Trophoblast cell (in vitro differentiated cells and primary cell): Measurements from ENCODE around the gene DEDD.
"Not testable (repeated sequence)": the region's sequence is repeated elsewhere in the genome, so short reads cannot be mapped to it uniquely, and the experiment has no call there.

Source experiments
- DNase-seq, 2 donors: peaks; one replicate each; pipeline ENCODE4 v3.0.0-alpha.2; 2016
- H2AFZ ChIP-seq: 2 replicates; pipeline ENCODE4 v1.6.1; 2013; ENCODE audit warnings: low read length, moderate library complexity, mild to moderate bottlenecking; ENCODE audit not compliant: insufficient read depth, poor library complexity
- H2AK5ac ChIP-seq: 2 replicates; pipeline ENCODE4 v1.6.1; 2013; ENCODE audit warnings: mild to moderate bottlenecking, low read length
- H2BK120ac ChIP-seq: 2 replicates; pipeline ENCODE4 v1.6.1; 2013; ENCODE audit warnings: low read length, mild to moderate bottlenecking, moderate library complexity; ENCODE audit not compliant: insufficient read depth, poor library complexity
- H2BK12ac ChIP-seq: 2 replicates; pipeline ENCODE4 v1.6.1; 2013; ENCODE audit warnings: mild to moderate bottlenecking, low read length, moderate library complexity
- H2BK5ac ChIP-seq: 2 replicates; pipeline ENCODE4 v1.6.1; 2013; ENCODE audit warnings: low read length, low read depth, moderate library complexity, mild to moderate bottlenecking; ENCODE audit not compliant: poor library complexity
- H3K14ac ChIP-seq: 2 replicates; pipeline ENCODE4 v1.6.1; 2013; ENCODE audit warnings: mild to moderate bottlenecking, low read length
- H3K18ac ChIP-seq: 2 replicates; pipeline ENCODE4 v1.6.1; 2013; ENCODE audit warnings: mild to moderate bottlenecking, low read length
- H3K23ac ChIP-seq: 2 replicates; pipeline ENCODE4 v1.6.1; 2013; ENCODE audit warnings: low read length
- H3K27ac ChIP-seq: 2 replicates; pipeline ENCODE4 v1.5.1; 2013; ENCODE audit warnings: low read depth, mild to moderate bottlenecking, inconsistent platforms, low read length, moderate library complexity
- H3K27me3 ChIP-seq: 2 replicates; pipeline ENCODE4 v1.6.1; 2013; ENCODE audit warnings: inconsistent platforms, mild to moderate bottlenecking, low read length, moderate library complexity; ENCODE audit not compliant: insufficient read depth
- H3K36me3 ChIP-seq, 2 experiments: 1 replicate in 1 of 2; 2 replicates in 1 of 2; pipeline ENCODE4 v1.6.1; 2013; ENCODE audit warnings: low read length in 2 of 2, mild to moderate bottlenecking in 2 of 2, moderate library complexity in 1 of 2; ENCODE audit not compliant: insufficient read depth in 2 of 2, control insufficient read depth in 1 of 2
- H3K4ac ChIP-seq: 2 replicates; pipeline ENCODE4 v1.6.1; 2013; ENCODE audit warnings: low read depth, mild to moderate bottlenecking, low read length, moderate library complexity
- H3K4me1 ChIP-seq, 2 experiments: 1 replicate in 1 of 2; 2 replicates in 1 of 2; pipeline ENCODE4 v1.6.1; 2013; ENCODE audit warnings: low read length in 2 of 2, mild to moderate bottlenecking in 2 of 2, moderate library complexity in 1 of 2; ENCODE audit not compliant: insufficient read depth in 2 of 2, control insufficient read depth in 1 of 2
- H3K4me2 ChIP-seq: 2 replicates; pipeline ENCODE4 v1.6.1; 2013; ENCODE audit warnings: inconsistent platforms, mild to moderate bottlenecking, low read length, moderate library complexity
- H3K4me3 ChIP-seq: 2 replicates; pipeline ENCODE4 v1.5.1; 2013; ENCODE audit warnings: mild to moderate bottlenecking, low read depth, low read length, inconsistent platforms
- H3K79me1 ChIP-seq: one replicate; pipeline ENCODE4 v1.6.1; 2013; ENCODE audit warnings: low read length
- H3K79me2 ChIP-seq: 2 replicates; pipeline ENCODE4 v1.6.1; 2013; ENCODE audit warnings: low read length, mild to moderate bottlenecking; ENCODE audit not compliant: control insufficient read depth, insufficient read depth, poor library complexity
- H3K9ac ChIP-seq: 2 replicates; pipeline ENCODE4 v1.6.1; 2013; ENCODE audit warnings: mild to moderate bottlenecking, low read length
- H3K9me3 ChIP-seq: 2 replicates; pipeline ENCODE4 v1.6.1; 2013; ENCODE audit warnings: low read depth, mild to moderate bottlenecking, control low read depth, inconsistent platforms, low read length; ENCODE audit not compliant: insufficient read depth
- H4K12ac ChIP-seq: 2 replicates; pipeline ENCODE4 v1.6.1; 2013; ENCODE audit warnings: low read depth, mild to moderate bottlenecking, low read length, moderate library complexity
- H4K8ac ChIP-seq: 2 replicates; pipeline ENCODE4 v1.6.1; 2013; ENCODE audit warnings: low read depth, mild to moderate bottlenecking, low read length, moderate library complexity
- H4K91ac ChIP-seq: one replicate; pipeline ENCODE4 v1.6.1; 2013; ENCODE audit warnings: low read depth, mild to moderate bottlenecking, low read length, moderate library complexity
- WGBS: extraction: QIAGEN DNeasy Blood & Tissue Kit; methylation state at CpG from one replicate; pipeline ENCODE4 v1.1.7; 2013; ENCODE audit warnings: missing lambda C conversion rate; ENCODE audit not compliant: insufficient read length, insufficient coverage; ENCODE audit errors: extremely low coverage; 5-methylcytosine and 5-hydroxymethylcytosine counted together

The DEDD gene

DNA sequence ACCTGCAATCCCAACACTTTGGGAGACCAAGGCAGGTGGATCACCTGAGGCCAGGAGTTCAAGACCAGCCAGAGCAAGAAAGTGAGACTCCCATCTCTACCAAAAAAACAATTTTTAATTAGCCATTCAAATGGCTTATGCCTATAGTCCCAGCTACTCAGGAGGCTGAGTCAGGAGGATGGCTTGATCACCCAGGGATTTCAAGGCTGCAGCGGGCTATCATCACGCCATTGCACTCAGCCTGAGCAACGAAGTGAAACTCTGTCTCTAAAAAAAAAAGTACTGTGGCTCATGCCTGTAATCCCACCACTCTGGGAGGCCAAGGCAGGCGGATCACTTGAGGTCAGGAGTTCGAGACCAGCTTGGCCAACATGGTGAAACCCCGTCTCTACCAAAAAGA, 16.5 kb downstream of the DEDD start:
- H3K14ac ChIP-seq, H3K9me3 ChIP-seq, H3K27ac ChIP-seq, H3K23ac ChIP-seq, H2BK12ac ChIP-seq, H2BK5ac ChIP-seq, H3K18ac ChIP-seq, H4K12ac ChIP-seq, H3K4me2 ChIP-seq, H4K91ac ChIP-seq, H3K27me3 ChIP-seq, H2BK120ac ChIP-seq, H3K9ac ChIP-seq, H3K4me3 ChIP-seq, H2AK5ac ChIP-seq, H2AFZ ChIP-seq, H3K79me1 ChIP-seq, H4K8ac ChIP-seq, DNase-seq: not testable (repeated sequence)
- Histone ChIP-seq H3K79me2 (peaks cover 10% of the 10 kb centered on the region), H3K4me1 (peaks cover 9 to 11% of the 10 kb centered on the region in 2 experiments), H3K36me3 (peaks cover 9 to 11% of the 10 kb centered on the region in 2 experiments), H3K4ac (peak overlapping the region; percentile 17)
- no CpG with 5 or more reads among the region's 6 CpGs for WGBS

DNA sequence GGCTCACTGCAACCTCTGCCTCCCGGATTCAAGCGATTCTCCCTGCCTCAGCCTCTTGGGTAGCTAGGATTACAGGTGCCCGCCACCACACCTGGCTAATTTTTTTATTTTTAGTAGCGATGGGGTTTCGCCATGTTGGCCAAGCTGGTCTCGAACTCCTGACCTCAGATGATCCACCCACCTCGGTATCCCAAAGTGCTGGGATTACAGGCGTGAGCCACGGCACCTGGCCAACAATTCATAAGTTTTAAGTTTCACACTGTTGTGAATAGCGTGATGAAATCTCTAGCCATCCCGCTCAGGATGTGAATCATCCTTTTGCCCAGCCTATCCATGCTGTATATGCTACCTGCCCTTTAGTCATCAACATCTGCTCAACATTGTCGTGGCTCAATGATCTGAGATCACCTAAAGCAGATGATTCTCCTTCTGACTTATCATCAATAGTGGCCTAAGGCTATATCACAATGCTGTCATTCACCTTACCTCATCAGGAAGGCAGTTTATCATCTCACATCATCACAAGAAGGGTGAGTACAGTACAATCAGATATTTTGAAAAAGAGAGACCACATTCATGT, 17.2 kb downstream of the DEDD start:
- Histone ChIP-seq H3K4me2 (no peak overlapping the region), H3K23ac (peak overlapping the region; percentile 42), H2BK120ac (no peak overlapping the region), H3K79me1 (peaks cover 5% of the 10 kb centered on the region), H3K79me2 (peaks cover 10% of the 10 kb centered on the region), H3K4me3 (no peak overlapping the region), H3K4ac (no peak overlapping the region), H2AFZ (no peak overlapping the region), H2AK5ac (no peak overlapping the region), H4K91ac (no peak overlapping the region), H2BK12ac (no peak overlapping the region), H4K8ac (no peak overlapping the region), H3K36me3 (peaks cover 3 to 4% of the 10 kb centered on the region in 2 experiments), H4K12ac (no peak overlapping the region), H3K14ac (no peak overlapping the region), H3K27ac (no peak overlapping the region), H3K4me1 (peaks cover 9 to 11% of the 10 kb centered on the region in 2 experiments), H3K9me3 (no peaks in the 10 kb centered on the region), H3K18ac (no peak overlapping the region), H3K9ac (no peak overlapping the region), H2BK5ac (no peak overlapping the region), H3K27me3 (no peaks in the 10 kb centered on the region)
- DNase-seq: peak; percentile 77 to 84
- no CpG with 5 or more reads among the region's 12 CpGs for WGBS

DNA sequence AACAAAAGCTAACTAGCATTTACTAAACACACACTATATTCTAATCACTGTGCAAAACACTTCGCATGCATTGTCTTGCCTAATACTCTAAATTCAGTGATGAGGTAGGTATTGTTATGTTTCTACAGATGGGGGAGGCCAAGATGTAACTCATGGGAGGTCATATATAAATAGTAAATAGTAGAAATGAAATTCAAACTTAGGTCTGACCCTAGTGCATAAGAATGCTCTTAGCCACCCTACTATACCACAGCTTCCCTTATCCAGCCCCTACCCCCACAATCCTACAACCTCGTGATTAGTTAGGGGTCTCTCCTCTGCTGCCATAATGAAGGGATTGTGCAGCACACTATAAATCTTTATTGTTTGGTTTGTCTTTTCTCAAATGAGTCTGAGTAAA, 17.9 kb downstream of the DEDD start:
- H4K8ac ChIP-seq: no peak overlapping the region
- H2BK5ac ChIP-seq: no peak overlapping the region
- no peak overlapping the region for H3K27ac ChIP-seq
- no peak overlapping the region for H3K4me3 ChIP-seq
- H2BK12ac ChIP-seq: no peak overlapping the region
- H3K23ac ChIP-seq: no peak overlapping the region
- H3K9ac ChIP-seq: no peak overlapping the region
- peaks cover 10% of the 10 kb centered on the region for H3K79me2 ChIP-seq
- H2AFZ ChIP-seq: no peak overlapping the region
- no peak overlapping the region for H4K12ac ChIP-seq
- peaks cover 9 to 10% of the 10 kb centered on the region in 2 experiments for H3K4me1 ChIP-seq
- WGBS: no CpG with 5 or more reads among the region's 2 CpGs
- H3K4me2 ChIP-seq: no peak overlapping the region
- H3K36me3 ChIP-seq: peaks cover 0 to 9% of the 10 kb centered on the region in 2 experiments
- no peak for DNase-seq
- peaks cover 5% of the 10 kb centered on the region for H3K79me1 ChIP-seq
- no peak overlapping the region for H3K18ac ChIP-seq
- H3K4ac ChIP-seq: no peak overlapping the region
- no peak overlapping the region for H2BK120ac ChIP-seq
- H3K14ac ChIP-seq: no peak overlapping the region
- no peak overlapping the region for H2AK5ac ChIP-seq
- H3K9me3 ChIP-seq: no peaks in the 10 kb centered on the region
- no peak overlapping the region for H4K91ac ChIP-seq
- H3K27me3 ChIP-seq: no peaks in the 10 kb centered on the region

DNA sequence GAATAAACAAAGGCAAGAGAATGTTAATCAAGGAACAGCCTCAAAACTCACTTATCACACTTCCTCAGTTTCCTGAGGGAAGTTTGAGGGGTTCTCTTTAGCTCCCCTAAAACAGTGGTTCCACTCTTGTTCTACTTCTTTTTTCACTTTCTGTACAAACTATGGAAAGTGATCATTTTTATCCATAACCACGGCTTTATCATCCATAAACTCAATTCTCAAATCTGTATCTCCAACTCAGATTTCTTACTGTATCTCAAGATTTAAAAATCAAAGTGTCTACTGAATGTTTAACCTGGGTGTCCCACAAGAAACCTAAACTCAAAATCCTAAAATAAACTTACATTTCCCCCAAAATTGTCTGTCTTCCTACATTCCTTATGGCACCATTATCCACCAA, 18.6 kb downstream of the DEDD start:
- no peaks in the 10 kb centered on the region for H3K27me3 ChIP-seq
- DNase-seq: no peak
- H2BK120ac ChIP-seq: no peak overlapping the region
- H3K4me3 ChIP-seq: no peak overlapping the region
- no peak overlapping the region for H3K23ac ChIP-seq
- no peak overlapping the region for H3K14ac ChIP-seq
- no peak overlapping the region for H2AFZ ChIP-seq
- no peak overlapping the region for H3K9ac ChIP-seq
- no peak overlapping the region for H3K4ac ChIP-seq
- no peaks in the 10 kb centered on the region for H3K9me3 ChIP-seq
- no peak overlapping the region for H3K27ac ChIP-seq
- H3K79me2 ChIP-seq: peaks cover 9% of the 10 kb centered on the region
- H3K79me1 ChIP-seq: peaks cover 5% of the 10 kb centered on the region
- H3K18ac ChIP-seq: no peak overlapping the region
- no peak overlapping the region for H4K8ac ChIP-seq
- no peak overlapping the region for H4K91ac ChIP-seq
- H2AK5ac ChIP-seq: no peak overlapping the region
- peaks cover 0 to 10% of the 10 kb centered on the region in 2 experiments for H3K36me3 ChIP-seq
- no peak overlapping the region for H2BK5ac ChIP-seq
- no peak overlapping the region for H2BK12ac ChIP-seq
- H4K12ac ChIP-seq: no peak overlapping the region
- H3K4me2 ChIP-seq: no peak overlapping the region
- no CpG with 5 or more reads among the region's 1 CpG for WGBS
- H3K4me1 ChIP-seq: peaks cover 4% of the 10 kb centered on the region in 2 experiments
